ENCODE data around the gene HOXA10. TPM values are rescaled to one million over a fixed set of nuclear protein-coding genes. Genes with fewer than 3 reads are reported as not detected.

The HOXA10 gene
- total RNA-seq, 1 donor from 2014 or later, result 4.4 TPM

DNA sequence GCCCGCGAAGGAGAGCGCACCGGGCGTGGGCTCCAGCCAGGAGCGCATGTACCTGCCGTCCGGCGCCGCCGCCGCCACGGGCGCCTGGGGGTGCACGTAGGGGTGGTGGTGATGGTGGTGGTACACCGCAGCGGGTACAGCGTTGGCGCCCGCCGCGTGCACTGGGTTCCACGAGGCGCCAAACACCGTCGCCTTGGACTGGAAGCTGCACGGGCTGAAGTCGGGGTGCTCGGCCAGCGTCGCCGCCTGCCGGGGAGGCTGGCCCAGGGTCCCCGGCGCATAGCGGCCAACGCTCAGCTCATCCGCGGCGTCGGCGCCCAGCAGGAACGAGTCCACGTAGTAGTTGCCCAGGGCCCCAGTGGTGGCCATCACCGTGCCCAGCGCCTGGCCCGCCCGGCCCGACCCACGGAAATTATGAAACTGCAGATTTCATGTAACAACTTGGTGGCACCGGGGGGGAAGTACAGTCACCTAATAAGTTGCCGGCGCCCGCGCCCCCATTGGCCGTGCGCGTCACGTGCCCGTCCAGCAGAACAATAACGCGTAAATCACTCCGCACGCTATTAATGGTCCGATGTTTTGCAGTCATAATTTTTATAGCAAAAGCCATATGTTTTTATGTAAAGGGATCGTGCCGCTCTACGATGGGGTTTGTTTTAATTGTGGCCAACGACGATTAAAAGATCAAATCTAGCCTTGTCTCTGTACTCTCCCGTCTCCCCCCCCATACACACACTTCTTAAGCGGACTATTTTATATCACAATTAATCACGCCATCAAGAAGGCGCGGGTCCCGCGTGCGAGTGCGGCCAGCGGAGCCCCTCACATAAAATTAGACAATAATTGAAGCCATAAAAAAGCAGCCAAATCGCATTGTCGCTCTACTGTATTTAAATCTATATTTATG is 8.8 kb downstream of the HOXA10 start, which contains the start of gene HOXA9:
HOXA9 (minus strand) TSS at position 449 of the 907 bp plus-strand sequence; CDS start at position 369, 80 bp downstream.
- peak; percentile 96 for DNase-seq

DNA sequence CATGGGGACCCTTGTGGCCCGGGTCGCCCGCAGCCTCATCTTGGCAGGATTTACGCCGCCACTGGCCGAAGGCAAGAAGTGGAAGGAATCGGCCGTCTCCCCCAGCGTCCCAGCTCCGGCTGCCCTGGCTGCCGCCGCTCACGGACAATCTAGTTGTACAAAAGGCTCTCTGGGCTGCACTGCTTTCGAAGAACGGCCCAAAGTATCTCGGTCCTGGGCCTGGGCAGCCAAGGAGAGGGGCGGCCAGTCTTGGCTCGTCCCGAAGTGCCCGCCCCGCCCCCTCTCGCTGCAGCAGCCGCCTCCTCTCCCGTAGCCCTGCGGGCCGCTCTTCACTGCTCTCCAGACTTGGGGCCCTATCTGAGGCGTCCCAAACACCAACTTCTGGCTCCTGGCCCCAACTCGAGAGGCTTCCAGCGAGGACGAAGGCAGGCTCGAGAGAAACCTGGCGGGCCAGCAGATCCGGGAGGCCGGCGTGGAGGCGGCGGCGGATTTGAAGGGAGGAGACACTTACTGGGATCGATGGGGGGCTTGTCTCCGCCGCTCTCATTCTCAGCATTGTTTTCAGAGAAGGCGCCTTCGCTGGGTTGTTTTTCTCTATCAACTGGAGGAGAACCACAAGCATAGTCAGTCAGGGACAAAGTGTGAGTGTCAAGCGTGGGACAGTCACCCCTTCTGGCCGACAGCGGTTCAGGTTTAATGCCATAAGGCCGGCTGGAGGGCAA is 9.6 kb downstream of the HOXA10 start:
- peak; percentile 68 for DNase-seq

DNA sequence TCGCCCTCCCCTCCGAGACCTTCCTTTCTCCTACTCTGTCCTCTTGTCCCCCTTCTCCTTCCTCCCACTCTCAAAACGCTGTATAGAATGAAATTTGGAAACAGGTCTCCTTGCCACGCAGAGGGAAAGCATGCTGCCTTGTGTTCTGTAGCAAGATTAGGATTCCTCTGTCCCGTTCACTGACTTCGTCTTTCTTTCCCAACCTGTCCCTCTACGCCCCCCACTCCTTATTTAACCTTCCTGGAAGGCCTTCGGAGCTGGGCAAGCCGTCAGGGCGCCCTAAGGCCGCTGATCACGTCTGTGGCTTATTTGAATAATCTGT is 10.1 kb downstream of the HOXA10 start:
- DNase-seq, result no peak

DNA sequence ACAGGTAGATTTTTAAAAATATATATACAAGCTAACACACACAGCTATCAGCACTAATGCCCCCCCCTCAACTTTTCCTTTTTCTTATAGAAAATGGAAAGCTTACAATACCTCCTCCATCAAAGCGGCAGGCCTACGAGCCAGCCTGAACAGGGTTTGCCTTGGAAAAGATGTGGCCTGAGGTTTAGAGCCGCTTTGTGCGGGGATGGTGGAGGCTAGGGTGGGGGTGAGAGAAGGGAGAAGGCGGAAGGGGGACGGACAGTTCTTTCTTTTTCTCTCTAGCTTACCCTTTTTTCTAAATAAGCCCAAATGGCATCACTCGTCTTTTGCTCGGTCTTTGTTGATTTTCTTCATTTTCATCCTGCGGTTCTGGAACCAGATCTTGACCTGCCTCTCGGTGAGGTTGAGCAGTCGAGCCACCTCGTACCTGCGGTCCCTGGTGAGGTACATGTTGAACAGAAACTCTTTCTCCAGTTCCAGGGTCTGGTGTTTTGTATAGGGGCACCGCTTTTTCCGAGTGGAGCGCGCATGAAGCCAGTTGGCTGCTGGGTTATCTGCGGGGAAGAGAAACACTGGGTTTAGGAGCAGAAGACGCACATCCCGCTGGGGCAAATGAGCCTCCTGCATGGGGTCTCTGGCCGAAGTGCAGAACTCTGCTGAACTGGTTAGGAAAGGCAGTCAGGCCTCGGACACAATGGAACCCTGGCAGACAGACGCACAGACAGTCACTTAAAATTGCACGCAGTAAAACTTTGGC is 10.7 kb downstream of the HOXA10 start:
- DNase-seq, result no peak

DNA sequence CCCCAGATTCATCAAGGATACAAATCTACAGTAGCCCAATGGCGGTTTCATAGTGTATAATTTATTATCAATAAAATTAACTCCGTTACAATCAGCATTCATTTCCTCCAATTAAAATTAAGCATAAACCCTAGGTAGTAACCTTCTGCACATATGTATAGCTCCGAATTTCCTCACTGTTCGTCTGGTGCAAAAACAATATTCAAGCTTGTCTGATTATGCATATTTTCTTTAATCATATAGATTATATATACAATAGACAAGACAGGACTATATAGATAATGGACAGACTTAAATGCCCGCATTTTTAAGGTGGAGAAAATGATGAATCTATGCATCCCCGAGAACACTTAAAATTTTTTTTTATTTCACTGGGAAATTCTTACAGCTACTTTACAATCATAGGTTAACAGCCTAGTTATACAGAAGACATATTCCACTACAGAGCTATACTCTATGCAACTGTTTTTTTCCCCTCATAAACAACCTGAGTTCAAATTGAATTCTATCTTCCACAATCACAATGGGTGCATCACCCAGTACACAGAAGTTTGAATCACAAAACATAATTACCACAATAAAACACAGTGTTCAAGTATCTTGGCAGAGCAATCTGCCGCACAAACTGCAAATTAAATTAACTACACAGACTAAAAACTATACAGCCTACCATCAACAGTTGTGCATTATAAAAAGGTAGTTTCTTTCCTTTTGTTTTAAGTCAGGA is 11.4 kb downstream of the HOXA10 start:
- DNase-seq, result no peak

DNA sequence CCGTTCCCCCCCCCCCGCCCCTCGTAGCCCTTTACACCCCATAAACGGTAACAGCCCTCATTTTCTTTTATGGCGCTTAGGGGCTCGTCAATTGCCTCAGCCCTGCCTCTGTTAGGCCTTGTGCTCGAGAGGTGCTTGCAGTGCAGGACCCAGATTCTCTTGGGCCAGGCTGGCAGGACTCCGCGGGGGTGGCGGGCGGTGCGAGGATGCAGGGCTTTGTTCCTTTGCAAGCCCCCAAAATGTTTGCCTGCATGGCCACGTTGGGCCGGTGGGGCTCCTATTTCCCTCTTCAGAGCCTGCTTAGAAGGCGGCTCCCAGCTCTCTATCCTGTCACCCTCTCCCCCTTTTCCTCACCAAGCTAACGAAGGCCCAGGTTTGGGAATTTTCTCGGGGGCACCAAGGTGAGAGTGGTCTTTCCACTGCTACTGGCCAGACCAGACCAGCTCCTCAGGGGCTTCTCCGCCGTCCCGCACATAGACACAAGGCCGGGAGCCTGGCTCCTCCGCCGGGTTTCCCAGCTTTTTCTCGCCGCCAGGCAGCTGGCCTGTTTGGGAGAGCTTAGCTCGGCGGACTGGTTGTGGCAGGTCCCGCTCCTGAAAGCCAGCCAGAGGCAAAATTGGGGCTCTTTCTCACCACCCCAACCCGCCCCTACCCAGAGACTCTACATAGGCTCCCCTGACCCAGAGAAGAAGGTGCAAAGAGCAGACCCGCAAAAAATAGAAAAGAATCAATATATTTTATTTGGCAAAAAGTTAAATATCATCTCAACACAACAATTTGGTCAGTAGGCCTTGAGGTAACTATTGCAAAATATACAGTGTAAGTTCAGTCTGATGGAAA is 12.2 kb downstream of the HOXA10 start:
- DNase-seq, result no peak

DNA sequence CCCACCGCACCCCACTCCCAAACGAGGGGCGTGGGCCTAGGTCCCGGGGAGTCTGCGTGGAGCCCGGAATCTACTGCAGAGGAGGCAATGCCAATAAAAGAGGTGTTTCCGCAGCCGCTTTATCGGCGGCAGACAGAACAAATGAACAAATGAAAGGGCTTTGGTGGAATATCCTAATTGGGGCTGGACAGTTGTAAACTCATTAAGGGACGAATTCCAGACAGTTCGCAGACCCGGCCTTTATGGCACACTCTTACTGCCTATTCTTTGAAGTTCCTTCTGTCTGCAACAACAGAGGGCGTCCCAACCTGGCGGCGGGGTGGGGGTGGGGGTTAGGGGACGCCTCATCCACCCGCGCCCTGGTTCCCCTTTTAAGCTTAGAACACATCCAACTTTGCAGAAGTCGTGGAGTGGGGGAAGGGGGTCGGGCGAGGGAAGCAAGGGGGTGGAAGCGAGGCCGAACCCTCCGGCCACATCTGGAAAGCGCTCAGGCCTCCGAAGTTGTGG is 12.9 kb downstream of the HOXA10 start:
- no peak for DNase-seq

DNA sequence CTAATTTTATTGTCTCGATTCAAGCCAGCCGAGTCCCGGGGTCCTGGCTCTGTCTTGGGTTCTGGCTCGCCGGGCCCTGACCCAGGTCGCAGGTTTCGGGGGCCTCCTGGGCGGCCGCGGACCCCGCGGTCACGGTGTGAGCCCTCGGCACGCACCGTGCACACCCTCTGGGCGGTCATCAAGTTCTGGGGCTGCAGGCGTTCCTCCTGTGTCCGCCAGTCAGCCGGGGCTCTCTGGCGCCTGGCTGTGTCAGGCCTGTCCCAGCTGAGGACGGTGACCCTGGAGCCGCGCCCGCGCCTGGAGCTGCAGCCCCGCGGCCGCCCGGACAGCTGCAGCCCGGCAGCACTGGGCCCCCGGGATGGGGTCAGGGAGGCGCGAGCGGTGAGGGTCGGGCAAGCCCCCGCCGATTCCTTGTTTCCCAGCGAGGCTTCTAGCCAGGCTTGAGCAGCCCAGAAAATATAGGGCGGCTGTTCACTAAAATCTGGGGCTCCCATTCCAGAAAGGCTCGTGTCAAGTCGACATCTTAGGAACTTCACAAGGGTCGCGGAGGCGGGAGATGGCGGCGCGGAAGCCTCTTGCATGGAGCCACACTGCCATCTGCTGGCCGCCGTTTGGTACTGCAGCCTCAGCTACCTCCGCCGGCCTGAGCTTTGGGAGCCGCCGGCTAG is 13.4 kb downstream of the HOXA10 start:
- peak; percentile 95 for DNase-seq

DNA sequence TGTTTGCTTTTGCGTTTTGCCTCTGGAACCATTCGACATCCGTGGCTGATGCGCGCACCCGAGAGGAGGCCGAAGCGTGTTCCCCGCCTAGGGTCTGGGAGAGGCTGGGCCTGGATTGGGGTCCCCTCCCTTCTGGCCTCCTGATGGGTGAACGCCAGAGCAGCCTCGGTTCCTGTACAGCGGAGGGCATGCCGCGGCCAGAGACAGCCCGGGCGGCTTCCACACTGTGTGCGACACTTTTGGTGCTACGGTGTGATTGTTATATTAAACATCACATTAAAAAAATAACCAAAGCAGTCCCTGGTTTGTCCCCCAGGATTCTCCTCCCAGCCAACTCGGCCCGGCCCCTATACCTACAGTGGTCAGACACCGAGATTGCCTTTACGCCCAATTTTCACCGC is 14.0 kb downstream of the HOXA10 start:
- DNase-seq, result no peak

DNA sequence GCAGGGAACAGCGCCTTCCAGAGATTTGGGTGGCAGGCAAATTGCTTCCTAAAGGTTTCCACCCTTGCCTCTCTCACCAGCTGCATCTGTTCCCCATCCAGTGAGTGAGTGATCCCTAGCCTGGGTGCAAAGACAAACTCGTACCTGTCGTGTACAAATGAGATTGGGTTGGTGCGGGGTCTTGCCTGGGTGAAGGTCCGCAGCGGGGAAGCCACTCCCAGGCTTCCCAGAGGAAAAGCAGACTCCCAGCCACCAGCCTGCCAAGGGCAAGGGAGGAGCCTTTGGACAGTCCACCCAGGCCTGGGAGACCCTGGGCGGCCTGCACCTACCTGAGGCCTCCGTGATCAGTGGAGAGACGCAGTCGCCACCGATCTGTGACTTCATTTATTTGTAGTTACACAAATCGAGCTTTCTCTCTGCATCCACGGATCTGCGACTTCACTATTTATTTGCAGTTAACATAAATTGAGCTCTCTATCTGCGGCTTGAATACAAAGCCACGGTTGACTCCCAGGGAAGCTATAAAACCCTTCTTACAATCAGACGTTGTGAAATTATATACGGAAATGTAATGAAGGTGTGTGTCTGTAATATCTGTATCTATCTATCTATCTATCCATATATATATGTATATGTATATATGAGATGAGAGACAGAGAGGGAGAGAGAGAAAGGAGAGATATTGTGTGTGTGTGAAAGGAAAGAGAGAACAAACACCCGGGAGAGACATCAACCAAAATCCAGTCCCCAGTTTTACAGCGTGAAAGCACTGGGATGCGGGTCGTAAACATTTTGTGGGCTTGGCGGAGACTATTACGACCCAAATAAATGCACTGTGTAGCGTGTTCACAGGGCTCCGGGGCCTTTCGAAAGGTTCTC is 14.6 kb downstream of the HOXA10 start:
- no peak for DNase-seq

DNA sequence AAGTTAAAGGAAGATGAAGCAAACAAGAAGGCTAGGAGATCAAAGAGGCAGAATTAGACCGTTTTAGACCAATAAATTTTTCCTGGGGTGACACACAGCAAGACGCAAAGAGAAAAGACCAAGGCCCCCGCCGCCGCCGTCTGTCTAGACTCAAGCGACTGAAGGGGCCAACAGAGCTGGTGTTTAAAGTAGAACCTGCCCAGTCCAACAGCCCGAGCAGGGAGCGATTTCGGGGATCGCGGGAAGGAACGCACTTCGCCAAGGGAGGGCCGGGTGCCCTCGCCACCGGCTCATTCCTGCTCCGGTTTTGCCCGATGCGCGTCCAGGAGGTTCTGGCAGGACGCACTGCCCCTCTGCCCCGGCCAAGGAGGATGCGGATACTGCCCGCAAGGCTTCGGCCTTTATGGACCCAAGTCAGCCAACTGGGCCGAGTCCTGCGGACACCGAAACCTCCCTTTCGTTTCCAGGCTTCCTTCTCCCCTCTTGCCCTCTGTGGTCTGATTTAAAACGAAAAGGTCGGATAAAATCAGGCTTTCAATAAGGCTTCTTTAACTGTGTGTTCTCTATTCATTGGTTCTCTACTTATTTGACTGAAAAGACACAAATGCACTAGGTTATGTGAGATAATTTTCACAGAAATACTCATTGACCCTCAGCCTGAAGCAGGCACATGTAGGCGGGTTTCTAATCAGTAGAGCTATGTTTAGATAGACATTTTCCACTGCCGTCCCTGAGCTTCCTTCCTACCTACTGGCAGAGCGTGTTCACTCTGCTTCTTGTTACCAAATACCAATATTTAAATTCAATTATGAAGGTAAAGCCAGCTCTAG is 15.5 kb downstream of the HOXA10 start:
- no peak for DNase-seq

DNA sequence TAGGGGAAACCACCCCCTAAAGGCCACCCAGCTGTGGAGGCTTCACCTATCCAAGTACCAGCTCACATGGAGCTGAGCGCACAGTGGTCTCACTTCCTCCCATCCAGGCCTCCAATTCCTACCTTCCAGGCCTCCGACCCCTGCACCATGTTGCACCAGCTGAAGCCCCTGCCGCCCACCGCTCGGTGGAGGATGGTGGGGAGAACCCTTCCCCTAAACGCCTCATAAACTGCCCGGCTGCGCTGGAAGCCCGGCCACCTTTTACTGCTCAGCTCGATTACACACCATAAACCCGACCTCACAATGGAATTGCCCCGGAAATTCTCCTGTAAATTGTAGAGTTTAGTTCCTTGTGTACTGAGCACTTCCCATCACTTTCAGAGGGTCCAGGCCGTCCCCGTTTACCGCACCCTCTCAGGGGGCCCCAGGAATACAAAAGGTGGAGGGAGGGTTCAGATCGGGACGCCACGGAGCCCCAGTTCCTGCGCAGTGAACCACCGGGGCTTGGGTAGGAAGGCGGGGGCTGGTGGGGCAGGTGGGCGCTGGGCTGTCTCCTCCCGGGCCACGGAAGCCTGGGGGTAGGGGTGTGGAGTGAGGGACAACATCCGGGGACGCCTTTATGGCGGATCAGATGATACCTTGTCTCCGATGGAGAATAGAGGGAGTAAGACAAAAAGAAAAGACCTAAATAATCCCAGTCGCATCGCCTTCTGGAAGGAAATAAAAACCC is 16.3 kb downstream of the HOXA10 start:
- DNase-seq, result no peak

DNA sequence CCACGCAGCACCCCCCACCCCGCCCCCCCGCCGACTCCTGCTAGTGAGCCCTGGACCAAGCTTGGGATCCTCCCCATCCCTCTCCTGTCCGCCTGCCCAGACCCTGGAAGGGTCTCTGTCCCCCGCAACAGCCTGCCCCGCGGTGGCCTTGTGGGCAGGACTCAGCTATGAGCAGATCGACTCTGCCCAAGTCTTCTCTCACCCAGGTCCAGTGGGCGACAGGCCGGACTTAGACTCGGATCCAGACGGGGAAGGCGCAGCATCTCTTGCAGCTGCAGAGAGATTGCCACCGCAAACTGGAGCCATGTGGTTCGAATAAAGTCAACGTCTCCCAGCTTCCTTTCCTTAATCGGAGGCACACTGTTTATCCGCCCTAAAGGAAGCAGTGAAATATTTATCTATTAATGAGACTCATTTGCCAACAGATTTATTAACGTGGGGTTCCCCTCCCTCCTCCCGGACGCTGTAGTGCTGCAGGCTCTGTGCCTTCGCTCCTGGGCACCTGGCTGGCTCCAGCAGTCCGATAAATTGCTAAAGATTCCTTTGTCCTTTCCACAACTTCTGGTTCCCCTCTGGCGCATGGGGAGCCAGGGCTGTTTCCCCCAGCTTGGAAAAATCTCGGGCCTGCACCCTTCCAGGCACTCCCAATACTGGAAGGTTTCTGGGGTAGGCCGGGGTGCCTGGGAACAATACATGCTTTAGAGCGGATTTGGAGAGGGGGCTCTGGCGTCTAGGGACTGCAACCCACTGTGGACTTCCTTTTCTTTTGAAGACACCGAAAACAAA is 17.0 kb downstream of the HOXA10 start:
- DNase-seq, result no peak

DNA sequence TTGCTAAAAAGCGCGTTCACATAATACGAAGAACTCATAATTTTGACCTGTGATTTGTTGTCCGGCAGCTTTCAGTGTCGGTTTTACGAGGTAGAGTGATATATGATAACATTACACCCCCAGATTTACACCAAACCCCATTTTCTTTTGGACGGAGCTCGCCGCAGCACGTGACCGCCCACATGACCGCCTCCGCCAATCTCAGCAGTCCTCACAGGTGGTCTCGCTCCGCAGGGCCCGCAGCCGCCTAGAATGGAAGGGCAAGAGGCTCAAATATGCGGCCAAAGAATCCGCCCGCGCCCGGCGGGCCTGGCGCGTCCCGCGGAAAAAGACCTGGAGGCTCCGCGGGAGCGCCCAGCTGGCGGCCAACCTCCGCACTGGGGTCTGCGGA is 17.6 kb downstream of the HOXA10 start, which contains the start of gene HOXA7:
HOXA7 (minus strand) TSS at position 168 of the 391 bp plus-strand sequence; CDS start at position 38, 130 bp downstream.
- peak; percentile 90 for DNase-seq

DNA sequence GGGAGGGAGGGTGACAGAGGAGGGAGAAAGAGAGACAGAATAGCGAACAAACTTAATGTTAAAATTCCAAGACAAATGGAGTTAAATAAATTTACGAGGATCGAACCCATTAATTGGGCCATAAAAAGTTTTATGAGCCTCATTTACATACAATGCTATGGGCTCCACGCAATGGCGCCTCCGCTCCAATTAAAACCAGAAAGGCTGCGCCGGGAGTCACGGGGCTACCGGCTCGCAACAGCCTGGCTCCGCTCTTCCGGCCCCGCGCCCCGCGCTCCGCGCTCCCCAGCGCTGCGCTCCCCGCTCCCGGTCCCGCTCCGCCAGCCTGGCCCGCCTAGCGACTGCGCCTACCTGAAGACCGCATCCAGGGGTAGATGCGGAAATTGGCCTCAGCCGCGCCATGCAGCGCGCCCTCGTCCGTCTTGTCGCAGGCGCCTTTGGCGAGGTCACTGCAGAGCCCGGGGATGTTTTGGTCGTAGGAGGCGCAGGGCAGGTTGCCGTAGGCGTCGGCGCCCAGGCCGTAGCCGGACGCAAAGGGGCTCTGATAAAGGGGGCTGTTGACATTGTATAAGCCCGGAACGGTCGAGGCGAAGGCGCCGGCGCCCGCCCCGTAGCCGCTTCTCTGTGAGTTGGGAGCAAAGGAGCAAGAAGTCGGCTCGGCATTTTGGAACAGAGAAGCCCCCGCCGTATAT is 18.2 kb downstream of the HOXA10 start:
- DNase-seq, result peak; percentile 80
